Hematopoietic multipotent progenitor cell treated with erythropoietin and hydrocortisone succinate and interleukin-3 and kit ligand, for 6 days (in vitro differentiated cells): ENCODE data around the gene OR4B1.
"Not testable (repeated sequence)": the region's sequence is repeated elsewhere in the genome, so short reads cannot be mapped to it uniquely, and the experiment has no call there.

Source experiments
- DNase-seq: peaks from one replicate; pipeline ENCODE4 v3.0.0-alpha.2; 2015

OR4B1 gene, protein sequence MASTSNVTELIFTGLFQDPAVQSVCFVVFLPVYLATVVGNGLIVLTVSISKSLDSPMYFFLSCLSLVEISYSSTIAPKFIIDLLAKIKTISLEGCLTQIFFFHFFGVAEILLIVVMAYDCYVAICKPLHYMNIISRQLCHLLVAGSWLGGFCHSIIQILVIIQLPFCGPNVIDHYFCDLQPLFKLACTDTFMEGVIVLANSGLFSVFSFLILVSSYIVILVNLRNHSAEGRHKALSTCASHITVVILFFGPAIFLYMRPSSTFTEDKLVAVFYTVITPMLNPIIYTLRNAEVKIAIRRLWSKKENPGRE

DNA sequence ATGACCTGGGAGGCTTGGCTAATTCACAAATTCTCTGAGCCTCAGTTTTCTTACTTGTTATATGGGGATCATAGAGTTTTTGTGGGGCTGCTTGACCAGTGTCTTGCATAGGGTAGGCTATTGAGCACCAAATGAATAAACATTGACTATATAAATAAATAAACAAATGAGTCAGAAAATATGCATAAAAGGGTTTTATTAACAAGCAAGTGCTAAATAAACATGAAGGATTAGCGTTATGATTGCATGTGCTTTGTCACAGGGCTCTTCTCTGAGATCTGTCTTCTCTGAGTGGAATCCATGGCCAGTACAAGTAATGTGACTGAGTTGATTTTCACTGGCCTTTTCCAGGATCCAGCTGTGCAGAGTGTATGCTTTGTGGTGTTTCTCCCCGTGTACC, at the start of gene OR4B1:
OR4B1 (plus strand) TSS at position 301 of the 400 bp plus-strand sequence; CDS start at position 301, 0 bp downstream.
- DNase-seq = no peak

DNA sequence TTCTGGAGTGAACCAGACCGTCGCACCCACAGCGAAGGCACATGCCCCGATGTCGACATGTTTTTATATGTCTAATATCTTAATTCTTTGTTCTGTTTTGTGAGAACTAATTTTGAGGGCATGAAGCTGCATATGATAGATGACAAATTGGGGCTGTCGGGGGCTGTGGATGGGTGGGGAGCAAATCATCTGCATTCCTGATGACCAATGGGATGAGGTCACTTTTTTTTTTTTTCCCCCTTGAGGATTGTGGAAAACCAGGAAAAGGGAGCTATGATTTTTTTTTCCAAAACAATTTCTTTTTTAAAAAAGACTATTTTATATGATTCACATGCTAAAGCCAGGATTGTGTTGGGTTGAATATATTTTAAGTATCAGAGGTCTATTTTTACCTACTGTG, 49.2 kb upstream of the OR4B1 start:
- no peak for DNase-seq

DNA sequence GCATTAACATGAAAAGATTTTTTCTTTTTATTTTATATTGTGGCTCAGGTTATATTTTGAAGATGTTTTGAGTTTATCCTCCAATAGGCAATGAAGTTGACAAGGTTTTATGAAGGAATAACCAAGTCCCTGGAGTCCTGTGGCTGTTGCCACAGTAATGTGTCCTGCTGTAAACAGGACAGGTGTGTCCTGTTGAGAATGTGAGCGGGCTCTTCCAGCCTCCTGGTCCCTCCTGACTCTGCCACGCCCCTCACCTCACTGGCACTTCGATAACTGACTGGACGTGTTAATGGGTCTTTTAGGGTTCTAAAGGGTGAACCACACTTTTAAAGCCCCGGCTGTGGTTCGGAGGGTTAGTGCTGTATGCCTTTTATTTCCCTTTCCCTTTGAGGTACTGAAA, 47.8 kb upstream of the OR4B1 start:
- DNase-seq = no peak

DNA sequence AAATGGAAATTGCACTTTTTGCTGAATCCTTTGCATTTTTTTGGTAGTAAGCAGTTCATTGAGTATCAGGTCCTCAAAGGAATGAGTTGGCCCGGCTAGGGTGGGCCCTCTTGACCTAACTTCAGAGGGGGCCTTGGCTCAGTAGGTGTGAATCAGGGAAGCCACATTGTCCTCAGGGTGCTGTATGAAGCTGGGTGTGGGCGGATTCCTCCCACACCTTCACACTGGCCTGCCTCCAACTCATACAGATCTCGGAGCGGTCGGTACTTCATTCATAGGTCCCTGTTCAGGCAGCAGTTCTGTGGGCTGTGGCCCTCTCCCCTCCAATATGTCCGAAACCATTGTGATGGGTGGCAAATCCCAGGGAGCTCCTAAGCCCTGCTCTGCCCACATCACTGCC, 47.4 kb upstream of the OR4B1 start:
- DNase-seq = no peak

DNA sequence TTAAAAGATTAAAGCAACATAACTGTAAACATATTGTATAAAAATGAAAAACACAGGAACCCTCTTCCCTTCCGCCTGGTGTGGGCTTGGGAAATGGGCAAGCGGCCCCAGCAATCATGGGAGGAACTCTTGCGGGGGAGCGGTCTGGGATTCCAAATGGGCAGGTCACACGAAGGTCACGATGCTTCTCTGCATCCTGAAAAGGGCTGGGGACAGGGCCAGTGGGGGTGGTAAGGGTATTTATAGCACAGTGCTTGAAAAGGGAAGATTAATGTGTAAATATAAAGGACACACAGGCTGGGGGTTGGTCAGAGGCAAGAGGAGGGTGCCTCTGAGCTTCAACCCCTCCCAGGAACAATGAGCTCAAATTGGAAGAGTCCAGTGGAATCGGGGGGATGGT, 46.9 kb upstream of the OR4B1 start:
- no peak for DNase-seq

DNA sequence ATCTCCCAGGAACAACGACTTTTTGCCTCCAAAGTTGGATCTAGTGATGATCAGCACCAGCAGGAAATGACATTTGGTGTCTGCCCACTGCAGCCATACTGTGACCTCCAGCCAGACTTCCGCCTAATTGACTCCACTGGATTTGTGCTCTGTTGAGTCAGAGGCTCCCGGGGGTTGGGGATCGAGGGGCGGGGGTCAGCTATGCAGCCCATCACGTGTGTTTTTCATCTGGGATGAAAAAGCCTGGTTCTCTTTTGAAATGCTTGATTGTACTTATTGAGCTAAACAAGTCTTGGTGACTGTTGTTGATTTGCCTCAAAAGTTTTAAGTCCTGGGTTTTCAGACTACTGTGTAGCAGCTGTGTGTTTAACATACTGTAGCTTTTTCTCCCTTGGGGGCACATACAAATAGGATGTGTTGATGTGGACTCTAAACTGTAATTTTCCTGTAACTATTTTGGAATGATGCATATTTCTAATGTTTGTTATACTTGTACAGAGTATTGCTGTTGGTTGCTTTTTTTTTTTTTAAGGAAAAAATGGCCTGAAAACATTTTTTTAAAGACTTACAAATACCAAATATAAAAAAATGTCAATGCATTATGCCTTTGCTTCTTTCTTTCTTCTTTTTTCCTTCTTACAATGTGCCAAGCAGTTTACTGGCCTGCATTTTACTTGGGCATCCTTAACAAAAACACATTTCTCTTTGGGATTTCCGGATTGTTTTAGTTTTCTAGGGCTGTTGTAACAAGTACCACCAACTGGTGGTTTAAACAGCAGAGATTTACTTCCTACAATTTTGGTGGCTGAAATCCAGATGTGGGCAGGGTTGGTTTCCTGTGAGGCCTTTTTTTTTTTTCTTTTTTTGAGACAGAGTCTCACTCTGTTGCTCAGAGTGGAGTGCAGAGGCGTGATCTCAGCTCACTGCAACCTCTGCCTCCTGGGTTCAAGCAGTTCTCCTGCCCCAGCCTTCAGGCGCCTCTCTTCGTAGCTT, 46.1 kb upstream of the OR4B1 start:
- DNase-seq = peak; percentile 4

DNA sequence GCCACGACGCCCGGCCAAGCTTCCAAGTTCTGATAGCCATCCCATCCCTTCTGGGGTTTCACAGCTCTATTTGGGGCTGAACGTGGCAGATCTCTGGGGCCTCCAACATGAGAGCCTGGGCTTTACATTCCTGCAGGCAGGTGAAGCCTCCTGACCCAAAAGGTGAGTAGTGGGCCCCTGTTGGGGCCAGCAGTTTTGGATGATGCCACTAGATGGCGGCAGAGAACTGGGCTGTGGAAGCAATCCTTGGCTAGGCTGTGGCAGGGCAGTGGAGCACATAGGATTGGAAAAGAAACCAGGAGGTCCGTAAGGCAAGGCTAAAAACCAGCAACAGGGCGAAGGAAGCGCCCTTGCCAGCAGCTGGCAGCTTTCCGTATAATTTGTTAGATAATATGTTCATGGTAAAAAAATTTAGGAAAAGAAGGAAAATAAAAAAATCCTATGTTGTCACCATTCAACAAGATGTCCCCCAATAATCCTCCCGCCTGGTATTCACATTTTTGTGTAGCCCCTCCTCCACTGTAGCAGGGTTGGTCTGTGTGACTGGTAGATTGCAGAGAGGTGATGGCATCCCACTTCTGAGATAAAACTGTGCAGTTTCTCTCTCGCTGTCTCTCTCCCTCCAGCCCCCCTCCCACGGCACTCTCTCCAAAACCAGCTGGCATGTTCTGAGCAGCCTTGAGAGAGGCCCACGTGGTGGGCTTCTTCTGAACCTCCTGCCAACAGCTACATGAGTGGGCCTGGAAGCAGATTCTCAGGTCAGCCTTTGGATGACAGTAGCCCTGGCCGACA, 43.6 kb upstream of the OR4B1 start:
- peak; percentile 73 for DNase-seq

DNA sequence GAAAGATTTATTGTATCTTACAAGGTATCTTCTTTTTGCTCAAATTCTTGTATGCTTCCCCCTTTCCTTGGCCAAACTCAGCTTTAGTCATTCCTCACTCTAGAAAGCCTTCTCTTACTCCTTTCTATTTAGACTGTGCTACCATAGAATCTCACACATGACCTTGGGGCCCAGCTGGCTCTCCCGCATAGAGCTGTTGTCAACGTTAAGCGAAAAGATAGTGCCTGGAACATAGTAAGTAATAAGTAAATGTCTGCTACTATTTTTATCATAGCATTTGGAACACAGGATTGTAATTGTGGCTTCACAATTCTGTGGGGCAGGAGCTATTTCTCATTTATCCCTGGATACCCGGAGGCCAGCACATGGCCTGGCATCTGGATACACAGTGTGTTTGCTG, 38.9 kb upstream of the OR4B1 start:
- no peak for DNase-seq

DNA sequence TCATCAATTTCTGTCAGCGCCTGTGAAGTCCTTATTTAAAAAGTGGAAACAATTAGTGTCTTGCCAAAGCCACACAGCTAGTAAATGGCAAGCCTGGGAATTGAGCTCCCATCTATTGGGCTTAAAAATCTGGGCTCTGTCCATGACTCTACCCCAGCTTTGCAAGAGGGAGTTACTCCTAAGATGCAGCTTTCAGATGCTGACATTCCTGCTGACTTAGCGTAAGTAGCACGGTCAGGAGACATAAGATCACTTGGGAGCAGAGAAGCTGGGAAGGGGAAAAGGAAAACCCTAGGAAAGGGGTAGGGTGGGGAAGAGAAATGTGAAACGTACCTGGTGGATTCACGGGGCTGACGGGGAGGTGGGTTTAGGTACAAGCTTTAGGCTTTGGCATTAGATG, 36.0 kb upstream of the OR4B1 start:
- DNase-seq = no peak

DNA sequence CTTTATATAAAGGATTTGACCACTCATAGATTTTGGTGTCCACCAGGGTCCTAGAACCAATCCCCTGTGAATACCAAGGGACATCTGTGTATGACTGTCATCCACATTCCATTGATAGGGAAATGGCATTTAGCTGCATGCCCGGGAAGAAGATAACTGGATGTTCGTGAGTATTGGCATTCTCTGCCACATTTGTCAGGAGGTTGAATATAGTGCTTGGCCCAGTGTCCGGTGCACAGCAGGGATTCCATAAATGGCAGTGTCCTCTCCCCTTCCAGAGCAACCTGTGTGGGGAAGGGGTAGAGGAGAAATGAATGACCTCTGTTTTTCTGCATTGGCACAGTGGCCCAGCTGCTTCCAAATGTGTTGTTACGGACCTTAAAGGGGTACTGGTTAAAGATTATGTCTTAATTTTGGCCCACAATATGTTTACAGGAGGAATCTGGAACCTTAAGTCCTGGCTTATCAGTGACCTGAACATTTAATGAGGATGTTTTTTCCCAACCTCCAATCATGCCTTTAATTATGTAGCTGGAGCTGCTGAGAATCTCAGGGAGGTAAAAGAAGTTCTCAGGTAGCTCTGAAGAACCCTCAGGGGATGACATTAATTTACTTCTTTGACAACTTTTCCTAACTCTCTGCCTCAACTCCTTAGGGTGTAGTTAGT, 33.6 kb upstream of the OR4B1 start:
- DNase-seq = no peak

DNA sequence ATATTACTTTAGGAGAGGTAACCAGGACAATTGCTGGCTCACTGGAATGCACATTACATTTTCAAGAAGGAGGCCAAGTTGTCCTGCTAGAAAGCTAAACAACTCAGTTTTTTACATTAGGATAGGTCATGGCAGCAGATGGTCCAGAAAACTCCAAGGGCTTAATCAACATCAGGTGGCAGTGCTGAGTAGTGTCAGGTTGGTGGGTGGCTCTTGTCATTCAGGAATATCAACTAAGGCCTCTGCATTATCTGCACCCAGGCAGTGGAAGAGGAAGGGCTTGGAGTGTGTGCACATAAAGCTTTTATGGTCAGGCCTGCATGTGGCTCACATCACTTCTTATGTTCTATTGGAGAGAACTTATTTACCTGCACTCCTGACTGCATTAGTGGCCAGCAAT, 32.2 kb upstream of the OR4B1 start:
- no peak for DNase-seq

DNA sequence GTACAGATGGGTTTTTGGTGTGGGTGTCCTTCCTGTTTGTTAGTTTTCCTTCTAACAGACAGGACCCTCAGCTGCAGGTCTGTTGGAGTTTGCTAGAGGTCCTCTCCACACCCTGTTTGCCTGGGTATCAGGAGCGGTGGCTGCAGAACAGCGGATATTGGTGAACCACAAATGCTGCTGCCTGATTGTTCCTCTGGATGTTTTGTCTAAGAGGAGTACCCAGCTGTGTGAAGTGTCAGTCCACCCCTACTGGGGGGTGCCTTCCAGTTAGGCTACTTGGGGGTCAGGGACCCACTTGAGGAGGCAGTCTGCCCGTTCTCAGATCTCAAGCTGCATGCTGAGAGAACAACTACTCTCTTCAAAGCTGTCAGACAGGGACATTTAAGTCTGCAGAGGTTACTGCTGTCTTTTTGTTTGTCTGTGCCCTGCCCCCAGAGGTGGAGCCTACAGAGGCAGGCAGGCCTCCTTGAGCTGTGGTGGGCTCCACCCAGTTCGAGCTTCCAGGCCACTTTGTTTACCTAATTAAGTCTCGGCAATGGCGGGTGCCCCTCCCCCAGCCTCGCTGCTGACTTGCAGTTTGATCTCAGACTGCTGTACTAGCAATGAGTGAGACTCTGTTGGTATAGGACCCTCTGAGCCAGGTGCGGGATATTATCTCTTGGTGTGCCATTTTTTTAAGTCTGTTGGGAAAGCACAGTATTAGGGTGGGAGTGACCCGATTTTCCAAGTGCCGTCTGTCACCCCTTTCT, 25.5 kb upstream of the OR4B1 start:
- DNase-seq = not testable (repeated sequence)

DNA sequence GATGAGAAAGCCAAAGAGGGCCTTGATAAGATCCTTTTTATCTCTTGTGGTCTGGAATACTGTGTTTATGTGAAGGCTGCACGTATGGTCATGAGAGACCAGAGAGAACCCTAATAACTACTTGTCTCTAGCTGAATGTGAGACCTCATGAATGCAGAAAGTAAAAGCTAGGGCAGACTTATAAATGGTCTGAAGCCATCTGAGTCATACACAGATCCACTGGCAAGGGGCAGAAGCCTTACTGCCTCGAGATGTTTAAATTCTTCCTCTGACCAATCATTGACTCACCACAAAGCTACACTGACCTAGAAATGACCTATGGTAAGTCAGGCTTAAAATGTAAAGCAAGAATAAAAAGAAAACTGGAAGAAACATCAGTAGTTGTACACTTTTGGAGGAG, 22.7 kb upstream of the OR4B1 start:
- DNase-seq = no peak

DNA sequence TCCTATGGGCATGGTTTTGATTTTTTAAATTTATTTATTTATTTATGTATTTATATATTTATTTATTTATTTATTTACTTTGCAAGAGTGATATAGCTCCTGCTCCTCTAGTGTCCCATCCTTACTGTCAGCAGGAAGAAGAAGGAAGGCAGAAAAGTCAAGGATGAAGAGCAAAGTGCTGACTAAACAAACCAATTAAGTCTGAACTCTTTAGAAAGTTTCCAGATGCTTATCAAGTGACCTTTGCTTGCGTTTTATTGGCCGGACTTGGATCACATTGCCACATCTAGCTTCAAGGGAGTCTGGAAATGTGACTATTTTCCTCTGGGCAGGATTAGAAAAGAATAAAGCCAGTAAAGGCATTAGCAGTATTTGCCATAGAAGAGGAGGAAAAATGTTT, 8.7 kb upstream of the OR4B1 start:
- DNase-seq = no peak

DNA sequence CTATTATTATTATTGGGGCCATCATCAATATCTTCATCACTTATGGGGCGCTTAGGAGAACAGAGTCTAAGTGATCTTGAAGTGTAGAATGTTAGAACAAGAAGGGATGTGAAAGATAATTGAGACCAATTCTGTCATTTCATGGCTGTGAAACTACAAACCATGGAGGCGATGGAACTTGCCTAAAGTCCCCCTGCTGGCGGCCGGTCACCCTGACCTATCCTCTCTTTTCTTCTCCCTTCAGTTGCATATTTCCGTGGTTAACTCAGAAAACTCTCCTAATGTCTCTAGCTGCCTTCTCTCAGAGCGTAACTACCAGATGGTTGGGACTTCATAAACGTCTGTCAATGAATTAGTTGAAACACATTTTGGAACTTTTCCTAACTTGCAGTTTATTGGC, 6.6 kb upstream of the OR4B1 start:
- DNase-seq = peak; percentile 3

DNA sequence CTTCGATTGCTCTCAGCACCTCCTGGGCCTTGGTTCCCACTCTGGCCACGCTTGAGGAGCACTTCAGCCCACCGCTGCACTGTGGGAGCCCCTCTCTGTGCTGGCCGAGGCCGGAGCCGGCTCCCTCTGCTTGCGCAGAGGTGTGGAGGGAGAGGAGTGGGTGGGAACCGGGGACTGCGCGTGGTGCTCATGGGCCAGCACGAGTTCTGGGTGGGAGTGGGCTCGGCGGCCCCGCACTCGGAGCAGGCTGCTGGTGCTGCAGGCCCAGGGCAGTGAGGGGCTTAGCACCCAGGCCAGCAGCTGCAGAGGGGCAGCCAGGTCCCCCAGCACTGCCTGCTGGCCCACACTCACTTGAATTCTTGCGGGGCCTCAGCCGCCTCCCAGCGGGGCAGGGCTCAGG, 12.2 kb downstream of the OR4B1 start:
- DNase-seq = no peak

DNA sequence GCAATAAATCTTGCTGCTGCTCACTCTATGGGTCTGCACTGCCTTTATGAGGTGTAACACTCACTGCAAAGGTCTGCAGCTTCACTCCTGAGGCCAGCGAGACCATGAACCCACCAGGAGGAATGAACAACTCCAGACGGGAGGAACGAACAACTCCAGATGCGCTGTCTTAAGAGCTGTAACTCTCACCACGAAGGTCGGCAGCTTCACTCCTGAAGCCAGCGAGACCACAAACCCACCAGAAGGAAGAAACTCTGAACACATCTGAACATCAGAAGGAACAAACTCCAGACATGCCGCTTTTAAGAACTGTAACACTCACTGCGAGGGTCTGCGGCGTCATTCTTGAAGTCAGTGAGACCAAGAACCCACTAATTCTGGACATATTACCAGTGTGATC, 13.4 kb downstream of the OR4B1 start:
- DNase-seq = not testable (repeated sequence)

DNA sequence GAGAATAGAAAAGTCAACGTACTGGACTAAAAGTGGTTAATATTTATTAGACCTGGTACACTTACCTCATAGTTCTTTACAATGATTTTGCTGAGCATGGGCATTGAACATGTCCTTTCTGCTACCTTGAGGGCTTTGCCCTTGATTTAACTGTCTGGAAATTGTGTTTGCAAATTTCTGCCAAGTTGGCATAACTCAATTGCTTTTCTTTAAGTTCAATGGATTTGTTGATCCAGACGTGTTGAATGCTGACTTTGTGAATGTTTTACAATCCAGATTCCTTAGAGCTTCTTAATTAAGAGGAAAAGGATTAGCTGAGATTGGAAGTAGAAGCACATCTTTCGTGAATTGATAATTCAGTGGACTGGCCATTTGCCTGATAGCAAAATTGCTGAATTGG, 21.1 kb downstream of the OR4B1 start:
- DNase-seq = no peak

DNA sequence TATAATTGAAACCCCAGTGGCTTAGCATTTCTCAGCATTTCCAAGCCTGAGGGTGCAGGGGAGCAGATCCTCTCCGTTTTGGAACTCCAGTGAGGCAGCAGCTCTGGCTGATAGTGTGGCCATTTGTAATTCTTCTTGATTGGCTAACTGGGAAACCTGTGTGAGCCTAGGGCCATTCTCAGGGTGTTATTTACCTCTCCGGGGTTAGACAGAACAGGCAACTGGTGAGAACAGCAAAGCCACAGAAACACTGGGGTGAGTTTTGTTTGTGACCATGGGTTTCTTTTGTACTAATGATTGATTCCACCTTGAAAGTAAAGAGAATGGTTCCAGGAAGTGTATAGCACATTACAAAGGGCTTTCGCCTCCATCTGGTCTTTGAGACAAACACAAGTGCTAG, 25.9 kb downstream of the OR4B1 start:
- DNase-seq = no peak

DNA sequence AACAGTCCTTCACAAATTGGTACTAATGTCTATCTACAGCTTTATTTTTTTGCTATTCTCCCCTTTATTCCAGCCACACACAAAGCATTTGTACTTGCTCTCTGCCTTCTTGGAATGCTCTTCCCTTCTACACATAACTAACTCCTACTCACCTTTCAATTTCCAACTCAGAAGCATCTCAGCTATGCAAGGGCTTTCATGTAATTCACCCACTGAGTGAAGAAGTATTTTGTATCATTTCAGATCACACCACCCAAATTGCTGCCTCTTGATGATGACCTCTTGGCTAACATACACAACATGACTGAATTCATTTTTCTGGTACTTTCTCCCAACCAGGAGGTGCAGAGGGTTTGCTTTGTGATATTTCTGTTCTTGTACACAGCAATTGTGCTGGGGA, 28.2 kb downstream of the OR4B1 start, which contains the start of gene OR4X2:
OR4X2 (plus strand) TSS at position 301 of the 400 bp plus-strand sequence; CDS start at position 301, 0 bp downstream.
- no peak for DNase-seq

DNA sequence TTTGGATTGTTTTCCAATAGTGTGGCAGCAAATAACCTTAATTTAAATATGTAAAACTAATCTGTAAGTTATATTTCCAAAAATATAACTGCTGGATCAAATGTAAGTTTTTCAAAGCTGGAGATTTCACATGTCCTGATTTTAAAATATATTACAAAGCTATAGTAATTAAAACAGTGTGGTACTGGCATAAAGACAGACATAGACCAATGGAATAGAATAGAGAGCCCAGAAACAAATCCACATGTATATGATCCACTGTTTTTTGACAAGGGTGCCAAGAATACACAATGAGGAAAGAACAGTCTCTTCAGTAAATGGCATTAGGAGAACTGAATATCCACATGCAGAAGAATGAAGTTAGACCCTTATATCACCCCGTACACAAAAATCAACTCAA, 32.3 kb downstream of the OR4B1 start:
- DNase-seq = no peak

DNA sequence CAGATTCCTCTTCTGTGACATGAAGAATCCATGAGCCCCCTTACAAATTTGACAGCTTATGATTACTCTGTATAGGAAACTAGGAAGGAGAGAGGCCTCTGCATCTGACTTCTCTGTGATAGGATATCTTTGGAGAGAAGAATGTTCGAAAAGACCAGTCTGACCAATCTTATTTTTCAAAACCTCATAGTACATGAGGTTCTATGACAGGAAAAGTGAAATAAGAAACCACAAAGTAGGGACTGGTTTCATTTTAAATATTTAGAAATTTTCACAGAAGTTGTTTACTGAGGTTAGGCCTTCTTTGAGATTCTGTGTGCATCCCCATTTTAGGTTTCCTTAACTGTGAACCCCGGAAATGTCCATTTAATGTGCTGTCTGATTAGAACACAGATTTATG, 45.0 kb downstream of the OR4B1 start:
- DNase-seq = no peak
